Left ventricle myocardium inferior (tissue), 1 donor: ENCODE data around the gene ANGPTL4. TPM values are rescaled to one million over a fixed set of nuclear protein-coding genes. Genes with fewer than 3 reads are reported as not detected.

Source experiments
- DNase-seq: peaks from one replicate; pipeline ENCODE4 v3.0.0-alpha.2; 2020
- H3K27ac ChIP-seq: fragments of 200-600 bp; replicated peaks from 2 replicates; pipeline ENCODE4 v1.8.0; 2021
- H3K27me3 ChIP-seq: fragments of 200-600 bp; 2 replicates; pipeline ENCODE4 v1.8.0; 2021; ENCODE audit warnings: low read depth
- H3K36me3 ChIP-seq: fragments of 200-600 bp; 2 replicates; pipeline ENCODE4 v1.8.0; 2021
- H3K4me1 ChIP-seq: fragments of 200-600 bp; 2 replicates; pipeline ENCODE4 v1.8.0; 2021
- H3K4me3 ChIP-seq: fragments of 200-600 bp; 2 replicates; pipeline ENCODE4 v1.8.0; 2021; ENCODE audit warnings: mild to moderate bottlenecking, moderate library complexity
- H3K9me3 ChIP-seq: fragments of 200-600 bp; replicated peaks from 2 replicates; pipeline ENCODE4 v1.8.0; 2021
- intact Hi-C: fragments of 100-400 bp; cut with micrococcal nuclease; formaldehyde crosslinking; loops from one replicate; pipeline ENCODE4 v1.11.0; 2022
- total RNA-seq: library from RNA; stranded (reverse); fragmentation: NEBNext Ultra II Directional; extraction: Animal tissue kit (Norgen Biotek cat#: 25700); gene quantifications from one replicate; pipeline ENCODE4 v1.2.1, GENCODE V29; 2021
- TF ChIP-seq, protein P1 (sequence below): fragments of 200-600 bp; IDR thresholded peaks from 2 replicates; pipeline ENCODE4 v1.8.0; 2021; ENCODE audit warnings: antibody characterized with exemption, mild to moderate bottlenecking, borderline replicate concordance
- donor health status: DM: no; HTN: yes; CAD: no; lungs with severe emphysema.

The ANGPTL4 gene
- total RNA-seq, 1 donor from 2014 or later = 8.4 TPM

DNA sequence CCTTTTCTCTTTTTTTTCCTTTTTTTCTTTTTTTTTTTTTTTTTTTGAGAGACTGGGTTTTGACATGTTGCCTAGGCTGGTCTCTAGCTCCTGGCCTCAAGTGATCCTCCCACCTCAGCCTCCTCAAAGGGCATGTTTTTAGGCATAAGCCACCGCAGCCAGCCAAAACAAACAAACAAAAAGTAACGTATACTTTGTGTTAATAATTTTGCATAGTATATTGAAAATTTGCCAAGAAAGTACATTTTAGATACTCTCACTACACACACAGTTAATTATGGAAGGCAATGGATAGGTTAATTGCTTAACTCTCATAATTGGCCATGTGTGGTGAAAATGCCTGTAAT, 24.6 kb downstream of the ANGPTL4 start:
- intact Hi-C loops = no loop called here
- peaks cover 43% of the 10 kb centered on the region for H3K4me1 ChIP-seq
- H3K9me3 ChIP-seq = peaks cover 3% of the 10 kb centered on the region
- peak overlapping the region; percentile 100 for H3K27ac ChIP-seq
- peaks cover 9% of the 10 kb centered on the region for H3K36me3 ChIP-seq
- no peaks in the 10 kb centered on the region for H3K27me3 ChIP-seq
- TF ChIP-seq, protein P1, sequence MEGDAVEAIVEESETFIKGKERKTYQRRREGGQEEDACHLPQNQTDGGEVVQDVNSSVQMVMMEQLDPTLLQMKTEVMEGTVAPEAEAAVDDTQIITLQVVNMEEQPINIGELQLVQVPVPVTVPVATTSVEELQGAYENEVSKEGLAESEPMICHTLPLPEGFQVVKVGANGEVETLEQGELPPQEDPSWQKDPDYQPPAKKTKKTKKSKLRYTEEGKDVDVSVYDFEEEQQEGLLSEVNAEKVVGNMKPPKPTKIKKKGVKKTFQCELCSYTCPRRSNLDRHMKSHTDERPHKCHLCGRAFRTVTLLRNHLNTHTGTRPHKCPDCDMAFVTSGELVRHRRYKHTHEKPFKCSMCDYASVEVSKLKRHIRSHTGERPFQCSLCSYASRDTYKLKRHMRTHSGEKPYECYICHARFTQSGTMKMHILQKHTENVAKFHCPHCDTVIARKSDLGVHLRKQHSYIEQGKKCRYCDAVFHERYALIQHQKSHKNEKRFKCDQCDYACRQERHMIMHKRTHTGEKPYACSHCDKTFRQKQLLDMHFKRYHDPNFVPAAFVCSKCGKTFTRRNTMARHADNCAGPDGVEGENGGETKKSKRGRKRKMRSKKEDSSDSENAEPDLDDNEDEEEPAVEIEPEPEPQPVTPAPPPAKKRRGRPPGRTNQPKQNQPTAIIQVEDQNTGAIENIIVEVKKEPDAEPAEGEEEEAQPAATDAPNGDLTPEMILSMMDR = no peak
- no peak for DNase-seq
- no peak overlapping the region for H3K4me3 ChIP-seq

- peak within 1 kb of the TSS; percentile 96 for H3K4me3 ChIP-seq
- H3K9me3 ChIP-seq = peaks cover 3% of the 10 kb centered on the region
- peak within 1 kb of the TSS; percentile 100 for H3K27ac ChIP-seq
- intact Hi-C loops = no loop called here
- no peaks in the 10 kb centered on the region for H3K27me3 ChIP-seq
- peaks cover 57% of the 10 kb centered on the region for H3K4me1 ChIP-seq
- peak; percentile 100 for DNase-seq
- TF ChIP-seq, protein P1 = no peak
- H3K36me3 ChIP-seq = peaks cover 9% of the 10 kb centered on the region
Observed at GRCh38 chr19:8389891-8390616, 26.1 kb downstream of the ANGPTL4 start, which contains the start of gene RAB11B. Gene RAB11B, plus strand, starts transcription at chr19:8390360. Its CDS starts 57 bp downstream, at chr19:8390417.

DNA sequence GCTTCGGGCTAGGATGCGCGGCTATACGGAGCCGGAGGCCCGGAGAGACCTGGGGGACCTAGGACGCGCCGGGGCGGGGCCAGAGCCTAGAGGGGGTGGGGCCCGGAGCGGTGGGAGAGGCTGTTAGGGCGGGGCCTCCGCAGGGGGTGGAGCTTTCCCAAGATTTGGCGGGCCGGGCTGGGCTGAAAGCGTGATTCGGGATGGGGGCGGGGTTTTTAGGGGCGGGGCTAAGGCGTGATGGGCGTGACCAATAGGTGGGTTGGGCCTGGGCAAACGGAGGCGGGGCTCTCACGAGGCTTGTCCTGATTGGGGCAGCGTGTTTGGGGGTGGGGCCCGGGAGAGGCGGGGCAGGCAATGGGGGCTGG, 26.6 kb downstream of the ANGPTL4 start:
- peak overlapping the region; percentile 96 for H3K4me3 ChIP-seq
- intact Hi-C loops = no loop called here
- peak; percentile 96 for DNase-seq
- H3K9me3 ChIP-seq = peaks cover 3% of the 10 kb centered on the region
- H3K27me3 ChIP-seq = no peaks in the 10 kb centered on the region
- peaks cover 63% of the 10 kb centered on the region for H3K4me1 ChIP-seq
- TF ChIP-seq, protein P1 = no peak
- peaks cover 9% of the 10 kb centered on the region for H3K36me3 ChIP-seq
- peak overlapping the region; percentile 100 for H3K27ac ChIP-seq

GRCh38 chr19:8391198-8392016, 27.5 kb downstream of the ANGPTL4 start:
- Histone ChIP-seq H3K4me1 (peaks cover 71% of the 10 kb centered on the region), H3K27me3 (no peaks in the 10 kb centered on the region), H3K27ac (peak overlapping the region; percentile 100), H3K36me3 (peaks cover 7% of the 10 kb centered on the region), H3K4me3 (peak overlapping the region; percentile 96), H3K9me3 (peaks cover 3% of the 10 kb centered on the region)
- TF ChIP-seq, protein P1 = no peak
- no peak for DNase-seq
- intact Hi-C loops = no loop called here

DNA sequence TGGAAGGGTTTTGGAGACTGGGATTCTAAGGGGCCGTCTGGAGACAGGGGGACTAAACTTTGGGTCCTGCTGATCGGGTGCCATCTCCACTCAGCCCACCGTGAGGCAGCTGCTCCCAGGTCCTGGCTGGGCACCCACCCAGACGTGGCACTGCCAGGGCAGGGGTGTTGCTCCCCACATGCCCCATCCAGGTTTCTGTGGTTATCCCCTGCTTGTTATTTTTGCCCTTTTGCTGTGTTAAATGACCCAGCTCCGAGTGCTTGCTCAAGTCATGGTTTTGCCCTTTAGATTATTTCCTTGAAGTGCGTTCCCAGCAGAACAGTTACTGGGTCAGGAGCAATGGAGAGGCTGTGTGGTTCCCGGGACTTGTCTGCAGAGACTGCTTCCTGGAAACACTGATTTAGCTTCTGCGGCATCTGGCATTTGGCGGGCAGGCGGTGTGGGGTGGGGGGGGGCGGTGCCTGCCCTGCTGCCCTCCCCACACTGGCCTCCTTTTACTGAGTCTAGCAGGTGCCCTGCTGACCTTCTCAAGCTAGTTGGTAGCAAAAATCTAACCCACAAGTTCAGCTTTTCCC, 28.1 kb downstream of the ANGPTL4 start:
- Histone ChIP-seq H3K4me1 (peaks cover 78% of the 10 kb centered on the region), H3K9me3 (no peaks in the 10 kb centered on the region), H3K4me3 (peak overlapping the region; percentile 96), H3K27ac (peak overlapping the region; percentile 100), H3K36me3 (peaks cover under 1% of the 10 kb centered on the region), H3K27me3 (no peaks in the 10 kb centered on the region)
- DNase-seq = peak; percentile 51
- TF ChIP-seq, protein P1 = no peak
- intact Hi-C loops = no loop called here
